ENCODE results near the gene FIBP. TPM values are rescaled to one million over a fixed set of nuclear protein-coding genes. Genes with fewer than 3 reads are reported as not detected.
"Not testable (repeated sequence)": the region's sequence is repeated elsewhere in the genome, so short reads cannot be mapped to it uniquely, and the experiment has no call there.

The FIBP gene
- total and polyA plus RNA-seq, 2 donors (not counting 3 experiments of a cell fraction or from before 2014, with no cell fraction given): 105 to 162 TPM

DNA sequence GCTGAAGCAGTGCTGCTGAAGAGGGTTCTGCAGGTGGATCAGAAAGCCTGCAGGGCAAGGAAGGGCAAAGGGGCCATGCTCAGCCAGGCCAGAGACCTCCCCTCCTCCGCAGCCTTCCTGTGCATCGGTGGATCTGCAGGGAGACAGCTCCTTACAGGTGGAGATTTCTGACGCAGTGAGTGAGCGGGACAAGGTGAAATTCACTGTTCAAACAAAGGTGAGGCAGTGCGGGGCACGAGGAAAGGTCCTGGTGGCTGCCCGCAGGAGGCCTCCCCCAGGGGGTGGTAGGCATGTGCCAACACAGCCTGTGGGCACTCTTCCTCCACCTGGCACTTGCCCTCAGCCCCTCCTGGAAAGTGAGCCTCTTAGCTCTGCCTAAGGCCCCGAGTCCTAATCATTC is 38.9 kb downstream of the FIBP start:
- DNase-seq (ENCODE audit: low read depth, low spot score) (no peak), FAIRE-seq (no peak)
- dilution Hi-C loops (cut with MboI; ENCODE audit: extremely low pct_ligation_motif_present, low sequenced_read_pairs): no loop called here
- Histone ChIP-seq H3K27me3 (ENCODE audit: control insufficient read depth in 2 of 2, insufficient read depth in 2 of 2, low read length in 2 of 2) (no peaks in the 10 kb centered on the region), H3K4me1 (ENCODE audit: control insufficient read depth, extremely low read depth, insufficient read depth, low read length) (no peaks in the 10 kb centered on the region), H3K9me1 (replicated peaks; ENCODE audit: control insufficient read depth, extremely low read depth, insufficient read depth, low read length) (no peaks in the 10 kb centered on the region), H4K20me1 (replicated peaks; ENCODE audit: control insufficient read depth, extremely low read depth, insufficient read depth, low read length) (peaks cover 5% of the 10 kb centered on the region), H3K79me2 (ENCODE audit: control insufficient read depth, insufficient read depth, low read length) (peaks cover 13% of the 10 kb centered on the region), H3K36me3 (ENCODE audit: control insufficient read depth in 2 of 2, extremely low read depth in 1 of 2, insufficient read depth in 2 of 2, low read length in 2 of 2) (peaks cover 14 to 26% of the 10 kb centered on the region in 2 experiments), H3K4me3 (replicated peaks in 1 of 3; ENCODE audit: insufficient read depth in 1 of 3, low read depth in 1 of 3, low read length in 3 of 3) (no peak overlapping the region), H3K9me3 (replicated peaks; ENCODE audit: control insufficient read depth, insufficient read depth, low read length) (no peaks in the 10 kb centered on the region), H3K9ac (replicated peaks; ENCODE audit: extremely low read depth, insufficient read depth, low read length) (no peak overlapping the region), H3K27ac (ENCODE audit: insufficient read depth, low read depth, low read length) (no peak overlapping the region), H2AFZ (ENCODE audit: low read depth, low read length) (no peak overlapping the region), H3K4me2 (ENCODE audit: insufficient read depth, low read length) (no peak overlapping the region)
- BruUV-seq (replicated peaks): no TSS peak
- intact Hi-C loops (cut with micrococcal nuclease): no loop called here
- ChIA-PET POLR2A (interaction anchor here (1.1 kb wide), 1 partner anchor 44 kb away, joined by 3 read pairs; no protein-coding TSS in a partner anchor), CTCF (interaction anchor here (1.2 to 3.7 kb wide), 5 partner anchors 10 to 69 kb away, joined by 3 to 18 read pairs (median 7); partner anchors contain the start of genes AP5B1, FIBP and MUS81)
- TF ChIP-seq POLR2A (IDR thresholded peaks at IDR 0.05; ENCODE audit: low read depth, low read length) (no peak), MYC (IDR thresholded peaks at IDR 0.05; ENCODE audit: low read depth, low read length) (no peak), FOS (IDR thresholded peaks at IDR 0.05; ENCODE audit: borderline replicate concordance, insufficient read depth, low read length) (no peak), GATA2 (IDR thresholded peaks at IDR 0.05; ENCODE audit: insufficient read depth, insufficient read length, low read depth, low read length) (no peak), JUN (IDR thresholded peaks at IDR 0.05; ENCODE audit: borderline replicate concordance, insufficient read depth, insufficient read length, low read depth) (no peak), POLR2AphosphoS5 (IDR thresholded peaks at IDR 0.05; ENCODE audit: insufficient read depth, low read depth, low read length) (no peak), EZH2 (IDR thresholded peaks at IDR 0.05; ENCODE audit: borderline replicate concordance, low read depth, low read length, severe bottlenecking) (no peak)
- TF ChIP-seq, protein P1, sequence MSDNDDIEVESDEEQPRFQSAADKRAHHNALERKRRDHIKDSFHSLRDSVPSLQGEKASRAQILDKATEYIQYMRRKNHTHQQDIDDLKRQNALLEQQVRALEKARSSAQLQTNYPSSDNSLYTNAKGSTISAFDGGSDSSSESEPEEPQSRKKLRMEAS (IDR thresholded peaks at IDR 0.05; ENCODE audit: insufficient read depth, insufficient read length): no peak
- TF ChIP-seq, protein P2, sequence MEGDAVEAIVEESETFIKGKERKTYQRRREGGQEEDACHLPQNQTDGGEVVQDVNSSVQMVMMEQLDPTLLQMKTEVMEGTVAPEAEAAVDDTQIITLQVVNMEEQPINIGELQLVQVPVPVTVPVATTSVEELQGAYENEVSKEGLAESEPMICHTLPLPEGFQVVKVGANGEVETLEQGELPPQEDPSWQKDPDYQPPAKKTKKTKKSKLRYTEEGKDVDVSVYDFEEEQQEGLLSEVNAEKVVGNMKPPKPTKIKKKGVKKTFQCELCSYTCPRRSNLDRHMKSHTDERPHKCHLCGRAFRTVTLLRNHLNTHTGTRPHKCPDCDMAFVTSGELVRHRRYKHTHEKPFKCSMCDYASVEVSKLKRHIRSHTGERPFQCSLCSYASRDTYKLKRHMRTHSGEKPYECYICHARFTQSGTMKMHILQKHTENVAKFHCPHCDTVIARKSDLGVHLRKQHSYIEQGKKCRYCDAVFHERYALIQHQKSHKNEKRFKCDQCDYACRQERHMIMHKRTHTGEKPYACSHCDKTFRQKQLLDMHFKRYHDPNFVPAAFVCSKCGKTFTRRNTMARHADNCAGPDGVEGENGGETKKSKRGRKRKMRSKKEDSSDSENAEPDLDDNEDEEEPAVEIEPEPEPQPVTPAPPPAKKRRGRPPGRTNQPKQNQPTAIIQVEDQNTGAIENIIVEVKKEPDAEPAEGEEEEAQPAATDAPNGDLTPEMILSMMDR (IDR thresholded peaks at IDR 0.05; ENCODE audit: extremely low read depth in 1 of 2, insufficient read depth in 1 of 2, low read depth in 1 of 2, low read length in 2 of 2): no peak

DNA sequence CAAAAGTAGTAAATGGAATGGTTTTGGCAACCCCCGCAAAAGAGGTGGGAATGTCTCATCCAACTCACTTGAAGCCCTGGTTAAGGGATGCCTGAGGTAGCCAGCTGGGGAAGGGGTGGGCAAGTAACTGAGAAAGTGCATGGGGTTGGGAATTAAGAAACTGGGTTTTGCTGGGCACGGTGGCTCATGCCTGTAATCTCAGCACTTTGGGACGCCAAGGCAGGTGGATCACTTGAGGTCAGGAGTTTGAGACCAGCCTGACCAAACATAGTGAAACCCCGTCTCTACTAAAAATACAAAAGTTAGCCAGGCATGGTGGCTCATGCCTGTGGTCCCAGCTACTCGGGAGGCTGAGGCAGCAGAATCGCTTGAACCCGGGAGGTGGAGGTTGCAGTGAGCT is 39.6 kb downstream of the FIBP start:
- H3K4me2 ChIP-seq (ENCODE audit: insufficient read depth, low read length); H2AFZ ChIP-seq (ENCODE audit: low read depth, low read length); H3K4me3 ChIP-seq (replicated peaks in 1 of 3; ENCODE audit: insufficient read depth in 1 of 3, low read depth in 1 of 3, low read length in 3 of 3); DNase-seq (ENCODE audit: low read depth, low spot score); H3K4me1 ChIP-seq (ENCODE audit: control insufficient read depth, extremely low read depth, insufficient read depth, low read length); H3K9me3 ChIP-seq (replicated peaks; ENCODE audit: control insufficient read depth, insufficient read depth, low read length); dilution Hi-C loops (cut with MboI; ENCODE audit: extremely low pct_ligation_motif_present, low sequenced_read_pairs); H4K20me1 ChIP-seq (replicated peaks; ENCODE audit: control insufficient read depth, extremely low read depth, insufficient read depth, low read length); H3K9me1 ChIP-seq (replicated peaks; ENCODE audit: control insufficient read depth, extremely low read depth, insufficient read depth, low read length); H3K27ac ChIP-seq (ENCODE audit: insufficient read depth, low read depth, low read length); H3K79me2 ChIP-seq (ENCODE audit: control insufficient read depth, insufficient read depth, low read length); H3K27me3 ChIP-seq (ENCODE audit: control insufficient read depth in 2 of 2, insufficient read depth in 2 of 2, low read length in 2 of 2); H3K9ac ChIP-seq (replicated peaks; ENCODE audit: extremely low read depth, insufficient read depth, low read length); FAIRE-seq; intact Hi-C loops (cut with micrococcal nuclease): not testable (repeated sequence)
- POLR2A ChIA-PET: interaction anchor here (0.5 to 1.1 kb wide), 3 partner anchors 10 to 45 kb away, joined by 3 read pairs; partner anchors contain the start of gene CFL1
- TSS peak; percentile 0 for BruUV-seq (replicated peaks)
- H3K36me3 ChIP-seq (ENCODE audit: control insufficient read depth in 2 of 2, extremely low read depth in 1 of 2, insufficient read depth in 2 of 2, low read length in 2 of 2): peaks cover 8 to 20% of the 10 kb centered on the region in 2 experiments
- CTCF ChIA-PET: interaction anchor here (1.6 to 3.4 kb wide), 3 partner anchors 11 to 68 kb away, joined by 6 to 16 read pairs (median 7); partner anchors contain the start of genes AP5B1 and MUS81
